Lower lobe of right lung (tissue), 2 donors: ENCODE data around the gene PSPH. TPM values are rescaled to one million over a fixed set of nuclear protein-coding genes. Genes with fewer than 3 reads are reported as not detected.
"Not testable (repeated sequence)": the region's sequence is repeated elsewhere in the genome, so short reads cannot be mapped to it uniquely, and the experiment has no call there.

Experiments used
- ATAC-seq, 2 donors: fragments of 200-7000 bp; cut with Tn5 transposase; one replicate each; pipeline ENCODE4 v1.9.1; 2020 to 2022; ENCODE audit warnings: mild to moderate bottlenecking in 2 of 2, moderate library complexity in 2 of 2
- DNase-seq: peaks from one replicate; pipeline ENCODE4 v3.0.0-alpha.2; 2020
- H3K27ac ChIP-seq: fragments of 200-600 bp; one replicate; pipeline ENCODE4 v1.8.0; 2022
- H3K27me3 ChIP-seq: fragments of 200-600 bp; one replicate; pipeline ENCODE4 v1.8.0; 2022; ENCODE audit warnings: low read depth
- H3K36me3 ChIP-seq: fragments of 200-600 bp; one replicate; pipeline ENCODE4 v1.8.0; 2022; ENCODE audit warnings: mild to moderate bottlenecking
- H3K4me1 ChIP-seq: fragments of 200-600 bp; one replicate; pipeline ENCODE4 v1.8.0; 2022
- H3K4me3 ChIP-seq: fragments of 200-600 bp; one replicate; pipeline ENCODE4 v1.8.0; 2022; ENCODE audit warnings: mild to moderate bottlenecking
- H3K9me3 ChIP-seq: fragments of 200-600 bp; one replicate; pipeline ENCODE4 v1.8.0; 2022
- CTCF ChIP-seq: fragments of 200-600 bp; IDR thresholded peaks from one replicate; pipeline ENCODE4 v1.8.0; 2022; ENCODE audit warnings: antibody characterized with exemption, mild to moderate bottlenecking
- intact Hi-C: fragments of 100-400 bp; cut with DNase I; formaldehyde crosslinking; loops from one replicate; pipeline ENCODE4 v1.11.0; 2022
- long read RNA-seq: library from polyadenylated mRNA; unstranded; transcript quantifications from one replicate; pipeline ENCODE4 v2.0.0, GENCODE V29; 2021
- total RNA-seq: library from RNA; stranded (reverse); fragmentation: NEBNext Ultra II Directional; extraction: Animal tissue kit (Norgen Biotek cat#: 25700); gene quantifications from one replicate; pipeline ENCODE4 v1.2.1, GENCODE V29; 2021
- donor health status: DM: no; HTN: yes; CAD: no; lungs with severe emphysema.

Gene PSPH
- total RNA-seq = 11.8 TPM
- long read RNA-seq, transcript PSPH-202 (8 exons, 2,178 nt) = major isoform, 5 of 28 reads
- long read RNA-seq, partial matches to known transcripts = 2 of 28 reads
- long read RNA-seq, other reads (novel, unspliced or antisense) = 19 of 28 reads

- peak; percentile 99 for DNase-seq
- Histone ChIP-seq H3K4me3 (peak within 1 kb of the TSS; percentile 79), H3K27me3 (no peaks in the 10 kb centered on the region), H3K9me3 (no peaks in the 10 kb centered on the region), H3K27ac (peak within 1 kb of the TSS; percentile 93), H3K4me1 (peaks cover 32% of the 10 kb centered on the region), H3K36me3 (peaks cover 40% of the 10 kb centered on the region)
- intact Hi-C loops = no loop called here
- TF ChIP-seq CTCF = no peak
- ATAC-seq = peak; percentile 99
These were observed at the start of gene PSPH, which contains the start of gene CCT6A for GRCh38 chr7:56051339-56052191. TSS of gene PSPH (minus strand) at chr7:56051444. CDS start at chr7:56021212, 30,232 bp downstream. TSS of gene CCT6A (plus strand) at chr7:56051765. CDS start at chr7:56051849, 84 bp downstream.

- TF ChIP-seq CTCF = no peak
- DNase-seq (no peak), ATAC-seq (no peak)
- Histone ChIP-seq H3K9me3 (no peaks in the 10 kb centered on the region), H3K4me3 (no peak overlapping the region), H3K27me3 (no peaks in the 10 kb centered on the region), H3K4me1 (peaks cover 10% of the 10 kb centered on the region), H3K27ac (no peak overlapping the region), H3K36me3 (peaks cover 57% of the 10 kb centered on the region)
- intact Hi-C loops = no loop called here
These were observed 48.4 kb upstream of the PSPH start for GRCh38 chr7:56099653-56100052.

- ATAC-seq, H3K4me1 ChIP-seq, H3K4me3 ChIP-seq, intact Hi-C loops, DNase-seq, H3K27me3 ChIP-seq, H3K27ac ChIP-seq, H3K9me3 ChIP-seq: not testable (repeated sequence)
- peaks cover 47% of the 10 kb centered on the region for H3K36me3 ChIP-seq
These were observed 47.2 kb upstream of the PSPH start for GRCh38 chr7:56098187-56099008.

GRCh38 chr7:56097700-56098099 lies 46.5 kb upstream of the PSPH start:
- H3K27me3 ChIP-seq = no peaks in the 10 kb centered on the region
- no peak for TF ChIP-seq CTCF
- H3K4me1 ChIP-seq = peaks cover 7% of the 10 kb centered on the region
- DNase-seq (no peak), ATAC-seq (peak in 1 of 2 donors; percentile 45)
- H3K27ac ChIP-seq = no peak overlapping the region
- H3K36me3 ChIP-seq = peaks cover 40% of the 10 kb centered on the region
- no peaks in the 10 kb centered on the region for H3K9me3 ChIP-seq
- intact Hi-C loops = no loop called here
- no peak overlapping the region for H3K4me3 ChIP-seq

GRCh38 chr7:56092789-56093531 lies 41.7 kb upstream of the PSPH start, which contains the start of gene PHKG1:
TSS of gene PHKG1 (minus strand) at chr7:56092952. CDS start at chr7:56088941, 4,011 bp downstream.
- TF ChIP-seq CTCF = peak; percentile 69
- Histone ChIP-seq H3K4me3 (peak within 1 kb of the TSS; percentile 10), H3K4me1 (peaks cover 17% of the 10 kb centered on the region), H3K27ac (peak within 1 kb of the TSS; percentile 9), H3K36me3 (peaks cover 7% of the 10 kb centered on the region), H3K9me3 (no peaks in the 10 kb centered on the region), H3K27me3 (no peaks in the 10 kb centered on the region)
- intact Hi-C loops = no loop called here
- ATAC-seq = peak; percentile 92 to 93
- DNase-seq = peak; percentile 65

GRCh38 chr7:56092388-56092787 lies 41.1 kb upstream of the PSPH start:
- H3K9me3 ChIP-seq, DNase-seq, intact Hi-C loops, ATAC-seq, H3K36me3 ChIP-seq, H3K27me3 ChIP-seq: not testable (repeated sequence)
- peaks cover 17% of the 10 kb centered on the region for H3K4me1 ChIP-seq
- H3K4me3 ChIP-seq = peak overlapping the region; percentile 10
- peak overlapping the region; percentile 9 for H3K27ac ChIP-seq
